ENCODE measurements around the gene SLC39A5. TPM values are rescaled to one million over a fixed set of nuclear protein-coding genes. Genes with fewer than 3 reads are reported as not detected.
A peak's percentile ranks its signal among the peaks of the same experiment; 100 is the strongest.
"Not testable (repeated sequence)": the region's sequence is repeated elsewhere in the genome, so short reads cannot be mapped to it uniquely, and the experiment has no call there.

The SLC39A5 gene
- total RNA-seq, 1 experiment from 2014 or later = not detected

GRCh38 chr12:56258820-56259183 lies 29.0 kb downstream of the SLC39A5 start:
- no peak for DNase-seq (ENCODE audit: low read depth in 1 of 2, low spot score in 2 of 2)
- Histone ChIP-seq H3K9me3 (replicated peaks) (no peaks in the 10 kb centered on the region), H3K4me1 (replicated peaks) (peaks cover 45% of the 10 kb centered on the region), H3K27me3 (replicated peaks) (no peaks in the 10 kb centered on the region), H3K4me3 (peak overlapping the region; percentile 98), H3K36me3 (peaks cover 45% of the 10 kb centered on the region), H3K27ac (peak overlapping the region; percentile 75)

DNA sequence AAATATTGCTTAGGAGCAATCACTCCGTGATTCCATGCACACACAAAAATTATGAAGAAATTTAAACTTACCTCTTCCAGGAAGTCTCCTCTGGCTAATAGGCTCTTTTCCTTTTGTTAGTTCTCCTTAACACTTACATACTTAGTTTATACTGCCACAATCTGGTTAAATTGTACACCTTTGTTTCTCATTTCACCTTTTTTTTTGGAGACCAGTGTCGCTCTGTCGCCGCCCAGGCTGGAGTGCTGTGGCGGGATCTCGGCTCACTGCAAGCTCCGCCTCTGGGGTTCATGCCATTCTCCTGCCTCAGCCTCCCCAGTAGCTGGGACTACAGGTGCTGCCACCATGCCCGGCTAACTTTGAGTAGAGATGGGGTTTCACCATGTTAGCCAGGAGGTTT lies 30.5 kb downstream of the SLC39A5 start:
- H3K27ac ChIP-seq = no peak overlapping the region
- peaks cover 29% of the 10 kb centered on the region for H3K36me3 ChIP-seq
- H3K27me3 ChIP-seq (replicated peaks) = no peaks in the 10 kb centered on the region
- DNase-seq (ENCODE audit: low read depth in 1 of 2, low spot score in 2 of 2) = no peak
- no peak overlapping the region for H3K4me3 ChIP-seq
- no peaks in the 10 kb centered on the region for H3K9me3 ChIP-seq (replicated peaks)
- peaks cover 45% of the 10 kb centered on the region for H3K4me1 ChIP-seq (replicated peaks)

DNA sequence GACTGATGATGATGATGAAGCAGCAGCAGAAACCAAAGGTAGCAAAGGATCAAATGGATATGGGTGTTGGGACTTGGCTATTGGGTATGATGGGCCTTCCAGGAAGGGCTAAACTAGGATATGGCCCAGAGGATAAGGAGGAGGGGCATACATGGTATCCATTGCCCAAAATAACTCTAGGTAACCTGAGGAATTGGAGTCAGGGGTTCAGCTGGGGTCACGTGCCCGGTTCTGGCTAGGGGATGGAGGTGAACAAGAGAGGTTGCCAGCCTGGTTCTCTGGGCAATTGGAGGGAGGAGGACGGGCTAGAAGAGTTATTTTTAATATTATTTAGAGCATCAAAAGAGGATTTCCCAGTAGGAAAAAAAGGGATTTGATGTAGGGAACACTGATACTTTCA lies 31.1 kb downstream of the SLC39A5 start:
- H3K4me1 ChIP-seq (replicated peaks) = peaks cover 41% of the 10 kb centered on the region
- no peaks in the 10 kb centered on the region for H3K27me3 ChIP-seq (replicated peaks)
- DNase-seq (ENCODE audit: low read depth in 1 of 2, low spot score in 2 of 2) = no peak
- peaks cover 23% of the 10 kb centered on the region for H3K36me3 ChIP-seq
- no peaks in the 10 kb centered on the region for H3K9me3 ChIP-seq (replicated peaks)
- no peak overlapping the region for H3K4me3 ChIP-seq
- peak overlapping the region; percentile 93 for H3K27ac ChIP-seq

- peaks cover 37% of the 10 kb centered on the region for H3K4me1 ChIP-seq (replicated peaks)
- H3K27me3 ChIP-seq (replicated peaks) = no peaks in the 10 kb centered on the region
- DNase-seq (ENCODE audit: low read depth in 1 of 2, low spot score in 2 of 2) = peak; percentile 82 to 85
- H3K36me3 ChIP-seq = peaks cover 16% of the 10 kb centered on the region
- peak overlapping the region; percentile 93 for H3K27ac ChIP-seq
- H3K4me3 ChIP-seq = no peak overlapping the region
- H3K9me3 ChIP-seq (replicated peaks) = no peaks in the 10 kb centered on the region
Observed at GRCh38 chr12:56261503-56262232, 31.8 kb downstream of the SLC39A5 start.

DNA sequence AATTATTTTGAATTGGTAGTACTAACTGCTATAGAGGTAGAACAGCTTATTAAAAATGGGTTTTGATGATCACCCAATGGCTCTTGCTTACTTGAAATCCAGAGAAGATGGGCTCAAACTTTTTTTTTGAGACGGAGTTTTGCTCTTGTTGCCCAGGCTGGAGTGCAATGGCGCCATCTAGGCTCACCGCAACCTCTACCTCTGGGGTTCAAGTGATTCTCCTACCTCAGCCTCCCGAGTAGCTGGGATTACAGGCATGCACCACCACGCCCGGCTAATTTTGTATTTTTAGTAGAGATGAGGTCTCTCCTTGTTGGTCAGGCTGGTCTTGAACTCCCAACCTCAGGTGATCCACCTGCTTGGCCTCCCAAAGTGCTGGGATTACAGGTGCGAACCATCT lies 33.1 kb downstream of the SLC39A5 start:
- H3K27me3 ChIP-seq (replicated peaks); H3K9me3 ChIP-seq (replicated peaks); DNase-seq (ENCODE audit: low read depth in 1 of 2, low spot score in 2 of 2); H3K27ac ChIP-seq; H3K36me3 ChIP-seq; H3K4me3 ChIP-seq: not testable (repeated sequence)
- H3K4me1 ChIP-seq (replicated peaks) = peaks cover 34% of the 10 kb centered on the region

- not testable (repeated sequence) for H3K27me3 ChIP-seq (replicated peaks); H3K9me3 ChIP-seq (replicated peaks); H3K27ac ChIP-seq; DNase-seq (ENCODE audit: low read depth in 1 of 2, low spot score in 2 of 2)
- Histone ChIP-seq H3K4me3 (peak overlapping the region; percentile 65), H3K4me1 (replicated peaks) (peaks cover 21% of the 10 kb centered on the region), H3K36me3 (peaks cover 22% of the 10 kb centered on the region)
Observed at GRCh38 chr12:56266068-56266692, 36.3 kb downstream of the SLC39A5 start.

DNA sequence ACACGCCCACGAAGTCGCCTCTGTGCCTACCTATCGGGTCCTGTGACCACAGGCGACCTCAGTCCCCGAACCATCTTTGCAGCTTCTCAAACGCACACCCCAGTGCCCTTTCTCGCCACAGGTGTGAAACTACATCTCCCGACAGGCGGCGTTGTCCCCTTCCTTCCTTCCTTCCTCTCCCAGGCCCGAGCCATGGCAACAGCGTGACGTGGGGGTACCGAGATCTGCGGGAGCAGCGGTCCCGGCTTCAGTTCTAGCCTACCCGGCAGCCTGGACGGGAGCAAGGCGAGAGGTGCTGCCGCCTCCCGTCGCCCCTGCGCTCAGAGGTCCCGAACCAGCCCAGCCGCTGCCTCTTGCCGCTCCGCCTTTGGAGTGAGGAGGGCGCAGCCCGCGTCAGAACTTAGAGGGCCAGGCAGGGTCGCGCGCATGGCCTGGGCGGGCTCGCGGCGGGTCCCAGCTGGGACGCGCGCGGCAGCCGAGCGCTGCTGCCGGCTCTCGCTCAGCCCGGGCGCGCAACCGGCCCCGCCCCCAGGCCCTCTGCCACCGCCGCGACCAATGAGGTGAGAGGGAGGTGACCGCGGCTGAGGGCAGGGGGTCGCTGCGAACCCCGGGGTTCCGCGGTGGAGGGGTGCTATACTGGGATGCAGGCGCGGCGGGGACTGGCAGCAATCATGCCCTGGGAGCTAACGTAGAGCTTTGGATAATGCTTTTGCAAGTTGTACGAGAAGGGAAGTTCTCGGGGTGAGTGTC lies 37.0 kb downstream of the SLC39A5 start, which contains the start of gene COQ10A:
COQ10A (plus strand) TSS at position 250 of the 750 bp plus-strand sequence; CDS start at position 427, 177 bp downstream.
- peak; percentile 89 to 94 for DNase-seq (ENCODE audit: low read depth in 1 of 2, low spot score in 2 of 2)
- Histone ChIP-seq H3K9me3 (replicated peaks) (no peaks in the 10 kb centered on the region), H3K4me1 (replicated peaks) (peaks cover 14% of the 10 kb centered on the region), H3K27ac (peak within 1 kb of the TSS; percentile 78), H3K4me3 (peak within 1 kb of the TSS; percentile 65), H3K36me3 (peaks cover 27% of the 10 kb centered on the region), H3K27me3 (replicated peaks) (no peaks in the 10 kb centered on the region)

- Histone ChIP-seq H3K36me3 (peaks cover 29% of the 10 kb centered on the region), H3K4me3 (peak overlapping the region; percentile 65), H3K27me3 (replicated peaks) (no peaks in the 10 kb centered on the region), H3K27ac (no peak overlapping the region), H3K4me1 (replicated peaks) (peaks cover 9% of the 10 kb centered on the region), H3K9me3 (replicated peaks) (no peaks in the 10 kb centered on the region)
- no peak for DNase-seq (ENCODE audit: low read depth in 1 of 2, low spot score in 2 of 2)
Observed at GRCh38 chr12:56267443-56268071, 37.7 kb downstream of the SLC39A5 start.

- Histone ChIP-seq H3K4me1 (replicated peaks) (peaks cover 9% of the 10 kb centered on the region), H3K36me3 (peaks cover 61% of the 10 kb centered on the region), H3K27ac (no peak overlapping the region), H3K4me3 (no peak overlapping the region), H3K9me3 (replicated peaks) (no peaks in the 10 kb centered on the region), H3K27me3 (replicated peaks) (no peaks in the 10 kb centered on the region)
- DNase-seq (ENCODE audit: low read depth in 1 of 2, low spot score in 2 of 2) = peak in 1 of 2 experiments; percentile 30
Observed at GRCh38 chr12:56271031-56271430, 41.2 kb downstream of the SLC39A5 start.

DNA sequence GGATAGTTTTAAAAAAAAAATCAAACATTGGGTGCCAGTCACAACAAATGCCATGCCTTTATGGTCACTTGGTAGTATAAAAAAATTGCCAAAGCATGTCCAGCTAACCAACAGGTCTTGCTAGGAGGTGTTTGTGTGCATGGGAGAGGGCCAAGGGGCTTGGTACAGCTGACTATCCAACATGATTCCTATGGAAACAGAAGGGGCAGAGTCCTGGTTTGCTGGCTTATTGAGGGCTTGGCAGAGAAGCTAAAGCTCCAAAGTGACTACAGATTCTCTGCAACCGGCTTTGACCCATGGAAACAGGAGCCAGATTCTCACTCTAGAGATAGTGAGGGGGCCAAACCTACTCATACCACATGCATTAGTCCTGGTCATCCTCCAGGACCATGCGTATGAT lies 42.6 kb downstream of the SLC39A5 start:
- peaks cover 72% of the 10 kb centered on the region for H3K36me3 ChIP-seq
- H3K4me3 ChIP-seq = not testable (repeated sequence)

GRCh38 chr12:56274299-56274698 lies 44.4 kb downstream of the SLC39A5 start:
- Histone ChIP-seq H3K4me1 (replicated peaks) (no peaks in the 10 kb centered on the region), H3K36me3 (peaks cover 87% of the 10 kb centered on the region), H3K27ac (no peak overlapping the region), H3K27me3 (replicated peaks) (no peaks in the 10 kb centered on the region), H3K4me3 (no peak overlapping the region), H3K9me3 (replicated peaks) (no peaks in the 10 kb centered on the region)
- no peak for DNase-seq (ENCODE audit: low read depth in 1 of 2, low spot score in 2 of 2)

More for the DNA sequence above, 42.6 kb downstream of the SLC39A5 start:
- H3K27ac ChIP-seq; H3K4me1 ChIP-seq (replicated peaks); DNase-seq (ENCODE audit: low read depth in 1 of 2, low spot score in 2 of 2); H3K9me3 ChIP-seq (replicated peaks); H3K27me3 ChIP-seq (replicated peaks): not testable (repeated sequence)

DNA sequence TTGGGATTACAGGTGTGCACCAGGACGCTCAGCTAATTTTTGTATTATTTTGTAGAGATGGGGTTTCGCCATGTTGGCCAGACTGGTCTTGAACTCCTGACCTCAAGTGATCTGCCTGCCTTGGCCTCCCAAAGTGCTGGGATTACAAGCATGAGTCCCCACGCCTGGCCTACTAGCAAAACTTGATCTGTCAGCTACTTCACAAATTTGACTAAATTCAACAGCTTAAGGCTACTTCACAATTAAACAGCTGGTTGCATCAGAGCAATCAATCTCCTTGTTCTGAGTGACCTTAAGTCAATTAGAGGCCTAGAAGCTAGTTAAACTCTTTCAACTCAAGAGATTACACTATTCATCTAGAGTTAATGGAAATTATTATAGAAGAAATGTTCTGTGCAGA lies 49.1 kb downstream of the SLC39A5 start:
- H3K27ac ChIP-seq = no peak overlapping the region
- no peaks in the 10 kb centered on the region for H3K9me3 ChIP-seq (replicated peaks)
- H3K27me3 ChIP-seq (replicated peaks) = no peaks in the 10 kb centered on the region
- no peak for DNase-seq (ENCODE audit: low read depth in 1 of 2, low spot score in 2 of 2)
- no peak overlapping the region for H3K4me3 ChIP-seq
- peaks cover 95% of the 10 kb centered on the region for H3K36me3 ChIP-seq
- H3K4me1 ChIP-seq (replicated peaks) = no peaks in the 10 kb centered on the region

- peaks cover 93% of the 10 kb centered on the region for H3K36me3 ChIP-seq
- no peak for DNase-seq (ENCODE audit: low read depth in 1 of 2, low spot score in 2 of 2)
Observed at GRCh38 chr12:56280849-56281248, 51.0 kb downstream of the SLC39A5 start.

More at GRCh38 chr12:56280849-56281248, 51.0 kb downstream of the SLC39A5 start:
- Histone ChIP-seq H3K4me3 (no peak overlapping the region), H3K27me3 (replicated peaks) (no peaks in the 10 kb centered on the region), H3K27ac (no peak overlapping the region), H3K4me1 (replicated peaks) (no peaks in the 10 kb centered on the region), H3K9me3 (replicated peaks) (no peaks in the 10 kb centered on the region)

All from SJSA1 (cell line).